OCI-M2 (cell line): ENCODE results near the gene ING4.

Experiments
- DNase-seq: peaks from one replicate; lab custom pipeline; 2025; ENCODE audit not compliant: unreplicated experiment; lab: John Stamatoyannopoulos, UW

Gene ING4

GRCh38 chr12:6607751-6608591, 54.9 kb downstream of the ING4 start:
- no peak for DNase-seq

GRCh38 chr12:6606331-6607131, 56.4 kb downstream of the ING4 start:
- no peak for DNase-seq

GRCh38 chr12:6605421-6606330, 57.2 kb downstream of the ING4 start:
- DNase-seq: no peak

GRCh38 chr12:6604259-6605029, 58.5 kb downstream of the ING4 start:
- DNase-seq: no peak

DNA sequence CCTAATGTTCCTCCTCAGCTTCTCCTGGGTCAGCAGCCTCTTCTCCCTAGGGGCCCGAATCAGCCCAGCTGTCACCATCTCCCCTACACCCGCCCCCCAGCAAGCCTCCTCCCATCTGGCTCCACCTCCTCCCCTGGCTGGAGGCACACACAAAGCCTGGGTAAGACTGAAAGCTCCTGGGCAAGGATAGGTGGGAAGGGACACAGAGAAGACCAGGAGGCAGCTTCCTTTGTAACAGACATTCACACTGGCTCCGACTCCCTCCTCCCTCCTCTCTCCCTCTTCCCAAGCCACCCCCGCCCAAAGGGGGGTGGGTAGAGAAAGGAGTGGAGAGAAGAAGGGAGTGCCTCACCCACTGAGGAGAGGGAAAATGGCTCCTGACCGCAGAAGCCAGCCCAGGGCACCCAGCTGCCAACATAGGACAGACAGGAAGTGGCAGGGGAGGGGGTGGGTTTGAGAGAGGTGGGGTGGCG, 59.8 kb downstream of the ING4 start:
- no peak for DNase-seq

DNA sequence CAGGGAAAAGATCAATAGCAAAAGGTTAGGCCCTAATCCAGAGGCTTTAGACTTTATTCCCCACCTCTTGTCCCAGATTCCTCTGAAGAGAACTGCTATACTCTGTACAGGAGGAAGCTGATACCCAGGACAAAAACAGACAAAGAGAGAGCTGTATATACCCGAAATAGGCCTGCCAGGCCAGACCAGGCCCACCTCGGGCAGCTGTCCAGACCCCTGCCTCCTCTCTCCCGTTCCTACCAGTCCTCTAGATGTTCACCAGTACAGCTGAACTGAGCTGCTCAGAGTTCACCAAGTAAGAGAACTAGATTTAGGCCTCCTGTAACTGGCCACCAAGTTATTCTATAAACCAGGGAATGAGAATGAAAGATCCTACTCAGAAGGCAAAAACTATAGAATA, 60.4 kb downstream of the ING4 start:
- no peak for DNase-seq
